ENCODE results near the gene SPRY2.

DNA sequence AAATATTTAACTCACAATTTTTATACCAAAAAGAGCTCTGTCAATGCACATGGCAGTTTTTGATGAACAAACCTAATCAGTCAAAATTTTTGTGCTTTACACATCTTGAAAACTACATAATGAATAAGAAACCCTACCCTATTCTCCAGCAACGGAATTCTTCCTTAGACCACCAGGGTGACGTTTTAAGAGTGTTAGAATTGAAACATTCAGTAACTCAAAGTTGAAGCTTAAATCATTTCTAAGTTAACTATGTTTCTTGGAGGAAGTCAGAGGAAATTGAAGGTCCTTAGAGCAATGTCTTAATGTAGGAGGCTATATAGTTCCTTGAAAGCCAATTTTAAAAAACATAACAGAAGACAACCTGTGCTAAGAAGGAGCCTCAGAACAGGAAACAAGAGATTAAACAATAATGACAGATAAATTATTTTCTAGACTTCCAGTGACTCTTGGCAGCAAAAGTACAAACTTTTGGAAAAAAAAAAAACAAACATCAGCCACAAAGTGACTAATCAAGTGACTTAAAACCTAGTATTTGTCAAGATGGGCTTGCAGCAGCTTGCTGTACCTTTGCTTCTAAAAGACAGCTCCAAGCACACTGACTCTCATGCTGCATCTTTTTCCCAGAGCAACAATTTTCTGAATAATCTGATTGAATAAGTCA, 6.2 kb downstream of the SPRY2 start:
- TF ChIP-seq, protein P1, sequence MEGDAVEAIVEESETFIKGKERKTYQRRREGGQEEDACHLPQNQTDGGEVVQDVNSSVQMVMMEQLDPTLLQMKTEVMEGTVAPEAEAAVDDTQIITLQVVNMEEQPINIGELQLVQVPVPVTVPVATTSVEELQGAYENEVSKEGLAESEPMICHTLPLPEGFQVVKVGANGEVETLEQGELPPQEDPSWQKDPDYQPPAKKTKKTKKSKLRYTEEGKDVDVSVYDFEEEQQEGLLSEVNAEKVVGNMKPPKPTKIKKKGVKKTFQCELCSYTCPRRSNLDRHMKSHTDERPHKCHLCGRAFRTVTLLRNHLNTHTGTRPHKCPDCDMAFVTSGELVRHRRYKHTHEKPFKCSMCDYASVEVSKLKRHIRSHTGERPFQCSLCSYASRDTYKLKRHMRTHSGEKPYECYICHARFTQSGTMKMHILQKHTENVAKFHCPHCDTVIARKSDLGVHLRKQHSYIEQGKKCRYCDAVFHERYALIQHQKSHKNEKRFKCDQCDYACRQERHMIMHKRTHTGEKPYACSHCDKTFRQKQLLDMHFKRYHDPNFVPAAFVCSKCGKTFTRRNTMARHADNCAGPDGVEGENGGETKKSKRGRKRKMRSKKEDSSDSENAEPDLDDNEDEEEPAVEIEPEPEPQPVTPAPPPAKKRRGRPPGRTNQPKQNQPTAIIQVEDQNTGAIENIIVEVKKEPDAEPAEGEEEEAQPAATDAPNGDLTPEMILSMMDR (IDR thresholded peaks at IDR 0.05; ENCODE audit: low read depth, low read length, poor library complexity, severe bottlenecking): no peak
- no peak for TF ChIP-seq EZH2phosphoT487 (IDR thresholded peaks at IDR 0.05; ENCODE audit: borderline replicate concordance, low read length)
